Lower leg skin (tissue), 3 donors: Measurements from ENCODE around the gene SLC35B4.

Experiments
- POLR2A ChIP-seq, 2 donors: fragments of 450-650 bp; IDR thresholded peaks; one replicate each; pipeline ENCODE4 v1.6.1; 2016 to 2017; ENCODE audit warnings: antibody characterized with exemption in 2 of 2, mild to moderate bottlenecking in 1 of 2, moderate library complexity in 1 of 2
- TF ChIP-seq, protein P1 (sequence below), 3 donors: fragments of 450-650 bp; IDR thresholded peaks; one replicate each; pipeline ENCODE4 v1.5.1; 2016; ENCODE audit warnings: antibody characterized with exemption in 3 of 3, mild to moderate bottlenecking in 3 of 3, moderate library complexity in 2 of 3

GRCh38 chr7:134287916-134288659 lies 28.6 kb downstream of the SLC35B4 start:
- TF ChIP-seq, protein P1, sequence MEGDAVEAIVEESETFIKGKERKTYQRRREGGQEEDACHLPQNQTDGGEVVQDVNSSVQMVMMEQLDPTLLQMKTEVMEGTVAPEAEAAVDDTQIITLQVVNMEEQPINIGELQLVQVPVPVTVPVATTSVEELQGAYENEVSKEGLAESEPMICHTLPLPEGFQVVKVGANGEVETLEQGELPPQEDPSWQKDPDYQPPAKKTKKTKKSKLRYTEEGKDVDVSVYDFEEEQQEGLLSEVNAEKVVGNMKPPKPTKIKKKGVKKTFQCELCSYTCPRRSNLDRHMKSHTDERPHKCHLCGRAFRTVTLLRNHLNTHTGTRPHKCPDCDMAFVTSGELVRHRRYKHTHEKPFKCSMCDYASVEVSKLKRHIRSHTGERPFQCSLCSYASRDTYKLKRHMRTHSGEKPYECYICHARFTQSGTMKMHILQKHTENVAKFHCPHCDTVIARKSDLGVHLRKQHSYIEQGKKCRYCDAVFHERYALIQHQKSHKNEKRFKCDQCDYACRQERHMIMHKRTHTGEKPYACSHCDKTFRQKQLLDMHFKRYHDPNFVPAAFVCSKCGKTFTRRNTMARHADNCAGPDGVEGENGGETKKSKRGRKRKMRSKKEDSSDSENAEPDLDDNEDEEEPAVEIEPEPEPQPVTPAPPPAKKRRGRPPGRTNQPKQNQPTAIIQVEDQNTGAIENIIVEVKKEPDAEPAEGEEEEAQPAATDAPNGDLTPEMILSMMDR (IDR thresholded peaks at IDR 0.05) = no peak
- no peak for TF ChIP-seq POLR2A (IDR thresholded peaks at IDR 0.05)
